OCI-LY1 (cell line): ENCODE data around the gene CHCHD6.

Source experiments
- H2AFZ ChIP-seq: fragments of 200-600 bp; sonication (generic), shearing (Covaris generic); 2 replicates; pipeline ENCODE4 v1.6.0; 2014; ENCODE audit warnings: antibody characterized with exemption, mild to moderate bottlenecking, low read length
- H3F3A ChIP-seq: fragments of 200-600 bp; sonication (generic), shearing (Covaris generic); 2 replicates; pipeline ENCODE4 v1.6.0; 2014; ENCODE audit warnings: mild to moderate bottlenecking, antibody characterized with exemption, low read length, moderate library complexity; ENCODE audit not compliant: insufficient read depth
- H3K27ac ChIP-seq: fragments of 200-600 bp; sonication (generic); 2 replicates; pipeline ENCODE4 v1.5.1; 2014; ENCODE audit warnings: low read length, mixed run types, mild to moderate bottlenecking, low read depth; ENCODE audit not compliant: poor library complexity, severe bottlenecking
- H3K27me3 ChIP-seq: fragments of 200-600 bp; sonication (generic); 2 replicates; pipeline ENCODE4 v1.6.0; 2014; ENCODE audit warnings: antibody characterized with exemption, mild to moderate bottlenecking, low read length, moderate library complexity; ENCODE audit not compliant: insufficient read depth
- H3K36me3 ChIP-seq: fragments of 200-600 bp; sonication (generic); 2 replicates; pipeline ENCODE4 v1.6.1; 2014; ENCODE audit warnings: mild to moderate bottlenecking, antibody characterized with exemption, low read length, moderate library complexity, mixed read lengths; ENCODE audit not compliant: insufficient read depth
- H3K4me1 ChIP-seq: fragments of 200-600 bp; sonication (generic); 2 replicates; pipeline ENCODE4 v1.5.1; 2014; ENCODE audit warnings: mild to moderate bottlenecking, low read length, moderate library complexity; ENCODE audit not compliant: insufficient read depth, severe bottlenecking
- H3K4me2 ChIP-seq: fragments of 200-600 bp; sonication (generic), shearing (Covaris generic); 2 replicates; pipeline ENCODE4 v1.6.1; 2014; ENCODE audit warnings: low read length
- H3K4me3 ChIP-seq: fragments of 200-600 bp; sonication (generic); 2 replicates; pipeline ENCODE4 v1.5.1; 2014; ENCODE audit warnings: low read length, low read depth, mild to moderate bottlenecking, mixed read lengths; ENCODE audit not compliant: poor library complexity, severe bottlenecking
- H3K79me2 ChIP-seq: fragments of 200-600 bp; shearing (Covaris generic); 2 replicates; pipeline ENCODE4 v1.6.1; 2016; ENCODE audit warnings: mixed run types, low read length, mixed read lengths; ENCODE audit not compliant: insufficient read depth
- H3K9ac ChIP-seq: fragments of 200-600 bp; sonication (generic), shearing (Covaris generic); 2 replicates; pipeline ENCODE4 v1.6.1; 2014; ENCODE audit warnings: mild to moderate bottlenecking, low read length, mixed read lengths
- H3K9me2 ChIP-seq: fragments of 200-600 bp; sonication (generic), shearing (Covaris generic); 2 replicates; pipeline ENCODE4 v1.6.1; 2014; ENCODE audit warnings: low read depth, mild to moderate bottlenecking, low read length, mixed read lengths
- H3K9me3 ChIP-seq: fragments of 200-600 bp; shearing (Covaris generic); 2 replicates; pipeline ENCODE4 v1.6.1; 2014; ENCODE audit warnings: low read length, mixed read lengths
- H4K20me1 ChIP-seq: fragments of 200-600 bp; sonication (generic), shearing (Covaris generic); 2 replicates; pipeline ENCODE4 v1.6.0; 2016; ENCODE audit warnings: mild to moderate bottlenecking, low read length; ENCODE audit not compliant: insufficient read depth
- CTCF ChIP-seq: fragments of 200-600 bp; sonication (generic), shearing (Covaris generic); IDR thresholded peaks from 2 replicates; pipeline ENCODE4 v1.5.1; 2017; ENCODE audit warnings: mild to moderate bottlenecking, antibody characterized with exemption, low read length, moderate library complexity, mixed read lengths
- EZH2 ChIP-seq: fragments of 200-600 bp; sonication (generic), shearing (Covaris generic); IDR thresholded peaks from 2 replicates; pipeline ENCODE4 v1.8.0; 2017; ENCODE audit warnings: borderline replicate concordance, mixed run types, mild to moderate bottlenecking, antibody characterized with exemption, low read length, moderate library complexity, mixed read lengths

CHCHD6 gene

GRCh38 chr3:126672741-126673140 is 31.3 kb upstream of the CHCHD6 start:
- H3K4me3 ChIP-seq = no peak overlapping the region
- no peaks in the 10 kb centered on the region for H3F3A ChIP-seq
- H3K4me1 ChIP-seq = peaks cover 10% of the 10 kb centered on the region
- no peak for TF ChIP-seq CTCF
- TF ChIP-seq EZH2 = no peak
- H3K9ac ChIP-seq = no peak overlapping the region
- no peaks in the 10 kb centered on the region for H3K9me2 ChIP-seq
- no peak overlapping the region for H3K4me2 ChIP-seq
- H3K9me3 ChIP-seq = peaks cover 3% of the 10 kb centered on the region; the same call in 1 of the 2 replicates
- H3K27ac ChIP-seq = no peak overlapping the region
- no peaks in the 10 kb centered on the region for H3K36me3 ChIP-seq
- H4K20me1 ChIP-seq = no peaks in the 10 kb centered on the region
- no peak overlapping the region for H2AFZ ChIP-seq
- no peaks in the 10 kb centered on the region for H3K27me3 ChIP-seq
- H3K79me2 ChIP-seq = no peaks in the 10 kb centered on the region

GRCh38 chr3:126676919-126677705 is 26.9 kb upstream of the CHCHD6 start:
- no peaks in the 10 kb centered on the region for H4K20me1 ChIP-seq
- H3F3A ChIP-seq = no peaks in the 10 kb centered on the region
- no peaks in the 10 kb centered on the region for H3K36me3 ChIP-seq
- no peak overlapping the region for H3K4me2 ChIP-seq
- no peaks in the 10 kb centered on the region for H3K79me2 ChIP-seq
- no peak for TF ChIP-seq EZH2
- TF ChIP-seq CTCF = no peak
- no peaks in the 10 kb centered on the region for H3K27me3 ChIP-seq
- H3K9me3 ChIP-seq = peaks cover 3% of the 10 kb centered on the region; the same call in 1 of the 2 replicates
- H3K27ac ChIP-seq = no peak overlapping the region
- H3K4me3 ChIP-seq = no peak overlapping the region
- H3K9ac ChIP-seq = no peak overlapping the region
- no peaks in the 10 kb centered on the region for H3K9me2 ChIP-seq
- peaks cover 5% of the 10 kb centered on the region for H3K4me1 ChIP-seq
- H2AFZ ChIP-seq = no peak overlapping the region

GRCh38 chr3:126677862-126678503 is 26.1 kb upstream of the CHCHD6 start:
- H3F3A ChIP-seq = no peaks in the 10 kb centered on the region
- no peaks in the 10 kb centered on the region for H3K9me2 ChIP-seq
- H3K9ac ChIP-seq = no peak overlapping the region
- no peak overlapping the region for H3K4me3 ChIP-seq
- no peak overlapping the region for H3K27ac ChIP-seq
- H3K36me3 ChIP-seq = no peaks in the 10 kb centered on the region
- TF ChIP-seq CTCF = no peak
- no peak for TF ChIP-seq EZH2
- H3K27me3 ChIP-seq = no peaks in the 10 kb centered on the region
- peaks cover 5% of the 10 kb centered on the region for H3K4me1 ChIP-seq
- H2AFZ ChIP-seq = no peak overlapping the region
- H3K79me2 ChIP-seq = no peaks in the 10 kb centered on the region
- peaks cover 3% of the 10 kb centered on the region; the same call in 1 of the 2 replicates for H3K9me3 ChIP-seq
- H4K20me1 ChIP-seq = no peaks in the 10 kb centered on the region
- H3K4me2 ChIP-seq = no peak overlapping the region
